GM21717 (cell line): ENCODE results near the gene ALPK3.

Source experiments
- ATAC-seq: cut with Tn5 transposase; IDR thresholded peaks from one replicate; pipeline ENCODE4 v1.9.1; 2021; ENCODE audit warnings: mild to moderate bottlenecking, moderate library complexity; ENCODE audit not compliant: unreplicated experiment

The ALPK3 gene

GRCh38 chr15:84822653-84823281 is 5.6 kb downstream of the ALPK3 start:
- ATAC-seq: no peak

GRCh38 chr15:84823282-84823878 is 6.2 kb downstream of the ALPK3 start:
- no peak for ATAC-seq

- ATAC-seq: no peak
These were observed 7.3 kb downstream of the ALPK3 start for GRCh38 chr15:84824260-84825007.

GRCh38 chr15:84826369-84826823 is 9.2 kb downstream of the ALPK3 start:
- no peak for ATAC-seq

- ATAC-seq: no peak
These were observed 10.1 kb downstream of the ALPK3 start for GRCh38 chr15:84827246-84827645.

GRCh38 chr15:84828086-84828908 is 11.1 kb downstream of the ALPK3 start:
- no peak for ATAC-seq

GRCh38 chr15:84829428-84829827 is 12.3 kb downstream of the ALPK3 start:
- ATAC-seq: no peak

- ATAC-seq: no peak
These were observed 12.9 kb downstream of the ALPK3 start for GRCh38 chr15:84830036-84830435.

GRCh38 chr15:84831028-84831427 is 13.9 kb downstream of the ALPK3 start:
- no peak for ATAC-seq

- no peak for ATAC-seq
These were observed 14.5 kb downstream of the ALPK3 start for GRCh38 chr15:84831613-84832012.

- ATAC-seq: no peak
These were observed 15.4 kb downstream of the ALPK3 start for GRCh38 chr15:84832448-84833040.

- ATAC-seq: no peak
These were observed 16.5 kb downstream of the ALPK3 start for GRCh38 chr15:84833447-84834228.

- ATAC-seq: no peak
These were observed 17.2 kb downstream of the ALPK3 start for GRCh38 chr15:84834229-84834955.

- no peak for ATAC-seq
These were observed 17.8 kb downstream of the ALPK3 start for GRCh38 chr15:84834969-84835368.

- no peak for ATAC-seq
These were observed 18.6 kb downstream of the ALPK3 start for GRCh38 chr15:84835661-84836337.

GRCh38 chr15:84836844-84837243 is 19.7 kb downstream of the ALPK3 start:
- no peak for ATAC-seq

- no peak for ATAC-seq
These were observed 22.6 kb downstream of the ALPK3 start for GRCh38 chr15:84839714-84840113.

GRCh38 chr15:84840255-84840654 is 23.1 kb downstream of the ALPK3 start:
- ATAC-seq: no peak
